ENCODE measurements around the gene DNPH1. TPM values are rescaled to one million over a fixed set of nuclear protein-coding genes. Genes with fewer than 3 reads are reported as not detected.

DNPH1 gene
- total RNA-seq, 2 experiments from 2014 or later: 39.6 to 42.5 TPM

- H3K27me3 Mint-ChIP-seq: peaks cover 3% of the 10 kb centered on the region
- H3K9me3 Mint-ChIP-seq: no peaks in the 10 kb centered on the region
- no peaks in the 10 kb centered on the region for H3K36me3 Mint-ChIP-seq (ENCODE audit: low read depth)
- ChIA-PET CTCF (interaction anchor here (0.6 to 1.2 kb wide), 2 partner anchors 244 to 248 kb away, joined by 3 to 4 read pairs; no protein-coding TSS in a partner anchor), POLR2A (no interaction called here)
- H3K27ac Mint-ChIP-seq: no peak overlapping the region
- DNase-seq: no peak
- peaks cover 9% of the 10 kb centered on the region for H3K4me1 Mint-ChIP-seq
- no peak overlapping the region for H3K4me3 Mint-ChIP-seq
Measured at GRCh38 chr6:43258807-43259686, 29.8 kb upstream of the DNPH1 start.

GRCh38 chr6:43258180-43258579 lies 28.9 kb upstream of the DNPH1 start:
- no peak for DNase-seq
- CTCF ChIA-PET: no interaction called here
- Mint-ChIP-seq H3K9me3 (no peaks in the 10 kb centered on the region), H3K27me3 (peaks cover under 1% of the 10 kb centered on the region), H3K36me3 (ENCODE audit: low read depth) (no peaks in the 10 kb centered on the region), H3K4me3 (no peak overlapping the region), H3K27ac (no peak overlapping the region), H3K4me1 (peaks cover 10% of the 10 kb centered on the region)
- POLR2A ChIA-PET: no interaction called here

DNA sequence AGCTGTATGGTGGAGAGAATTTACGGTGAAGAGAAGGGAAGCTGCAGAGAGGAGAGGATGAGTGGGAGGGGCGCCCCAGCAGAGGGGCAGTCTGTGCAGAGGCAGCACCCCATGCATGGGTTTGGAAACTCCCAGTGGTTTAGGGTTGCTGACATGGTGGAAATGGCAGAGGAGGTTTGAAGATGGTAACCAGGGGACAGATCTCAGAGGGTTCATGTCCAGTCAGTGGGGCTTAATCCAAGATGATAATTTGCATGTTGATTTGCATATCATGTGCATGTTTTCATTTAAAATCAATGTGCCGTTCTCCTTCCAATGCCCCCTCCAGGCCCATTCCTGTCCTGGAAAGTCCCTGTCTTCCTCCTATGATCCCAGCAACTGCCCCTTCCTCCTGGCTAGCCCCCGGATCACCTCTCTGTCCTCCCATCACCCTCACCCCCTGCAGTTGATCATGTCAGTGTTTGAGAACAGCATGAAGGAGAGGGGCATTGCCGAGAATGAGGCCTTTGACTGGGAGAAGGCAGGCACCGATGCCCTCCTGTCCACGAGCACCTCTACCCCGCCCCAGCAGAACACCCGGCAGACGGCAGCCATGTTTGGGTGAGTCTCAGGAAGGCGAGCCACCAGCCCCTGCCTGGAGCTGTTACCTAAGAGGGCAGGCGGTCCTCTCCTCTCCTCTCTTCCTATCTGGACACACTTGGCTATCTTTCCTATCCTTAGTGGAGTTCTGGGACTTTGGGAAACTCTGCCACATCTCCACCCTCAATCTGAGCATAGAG lies 28.3 kb upstream of the DNPH1 start:
- H3K4me3 Mint-ChIP-seq: no peak overlapping the region
- POLR2A ChIA-PET: no interaction called here
- no peaks in the 10 kb centered on the region for H3K36me3 Mint-ChIP-seq (ENCODE audit: low read depth)
- peaks cover 10% of the 10 kb centered on the region for H3K4me1 Mint-ChIP-seq
- H3K27me3 Mint-ChIP-seq: peaks cover 6% of the 10 kb centered on the region
- DNase-seq: no peak
- H3K27ac Mint-ChIP-seq: peak overlapping the region; percentile 26
- H3K9me3 Mint-ChIP-seq: no peaks in the 10 kb centered on the region
- CTCF ChIA-PET: no interaction called here

DNA sequence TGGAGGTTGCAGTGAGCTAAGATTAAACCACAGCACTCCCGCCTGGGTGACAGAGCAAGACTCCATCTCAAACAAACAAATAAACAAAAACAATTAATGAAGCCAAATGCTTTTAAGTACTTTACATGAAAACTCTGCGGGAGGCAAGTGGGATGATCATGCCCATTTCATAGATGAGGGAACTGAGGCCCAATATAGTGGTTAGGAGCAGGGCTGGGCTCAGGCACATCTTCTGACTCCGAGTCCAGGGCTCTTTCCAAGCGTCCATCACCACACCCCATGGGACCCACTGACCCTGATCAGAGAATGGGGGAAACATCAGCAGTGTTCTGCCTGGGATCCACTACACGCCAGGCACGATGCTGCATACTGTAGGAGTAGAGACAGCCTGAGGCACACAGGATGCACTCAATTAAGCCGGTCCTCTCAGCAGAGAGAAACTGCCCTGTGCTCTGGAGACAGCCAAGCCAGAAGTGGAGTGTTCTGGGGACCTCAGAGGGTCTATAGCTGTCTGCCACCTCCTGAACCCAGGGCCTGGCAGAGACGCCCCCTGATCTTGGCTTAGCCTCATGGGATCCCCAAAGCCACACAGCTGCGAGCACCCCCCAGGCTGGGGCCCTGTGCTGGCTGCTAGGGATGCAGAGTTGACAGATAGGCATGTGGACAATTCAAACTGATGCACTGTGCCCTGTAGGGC lies 27.5 kb upstream of the DNPH1 start:
- H3K4me1 Mint-ChIP-seq: peaks cover 11% of the 10 kb centered on the region
- no peak for DNase-seq
- no peak overlapping the region for H3K4me3 Mint-ChIP-seq
- ChIA-PET CTCF (no interaction called here), POLR2A (no interaction called here)
- H3K27ac Mint-ChIP-seq: no peak overlapping the region
- peaks cover 9% of the 10 kb centered on the region for H3K27me3 Mint-ChIP-seq
- no peaks in the 10 kb centered on the region for H3K9me3 Mint-ChIP-seq
- H3K36me3 Mint-ChIP-seq (ENCODE audit: low read depth): no peaks in the 10 kb centered on the region

GRCh38 chr6:43255408-43256054 lies 26.2 kb upstream of the DNPH1 start:
- Mint-ChIP-seq H3K27me3 (peaks cover 22% of the 10 kb centered on the region), H3K9me3 (no peaks in the 10 kb centered on the region), H3K4me3 (no peak overlapping the region), H3K27ac (no peak overlapping the region), H3K4me1 (peaks cover 23% of the 10 kb centered on the region), H3K36me3 (ENCODE audit: low read depth) (no peaks in the 10 kb centered on the region)
- no peak for DNase-seq
- CTCF ChIA-PET: interaction anchor here (0.6 kb wide), 2 partner anchors 63 to 290 kb away, joined by 3 read pairs; no protein-coding TSS in a partner anchor
- POLR2A ChIA-PET: no interaction called here

GRCh38 chr6:43254846-43255245 lies 25.6 kb upstream of the DNPH1 start:
- H3K27ac Mint-ChIP-seq: no peak overlapping the region
- no peaks in the 10 kb centered on the region for H3K36me3 Mint-ChIP-seq (ENCODE audit: low read depth)
- H3K4me3 Mint-ChIP-seq: no peak overlapping the region
- peaks cover 22% of the 10 kb centered on the region for H3K27me3 Mint-ChIP-seq
- H3K9me3 Mint-ChIP-seq: no peaks in the 10 kb centered on the region
- DNase-seq: no peak
- ChIA-PET POLR2A (no interaction called here), CTCF (no interaction called here)
- H3K4me1 Mint-ChIP-seq: peaks cover 23% of the 10 kb centered on the region

GRCh38 chr6:43254138-43254817 lies 25.0 kb upstream of the DNPH1 start:
- H3K36me3 Mint-ChIP-seq (ENCODE audit: low read depth): no peaks in the 10 kb centered on the region
- ChIA-PET CTCF (no interaction called here), POLR2A (no interaction called here)
- H3K27ac Mint-ChIP-seq: no peak overlapping the region
- no peak for DNase-seq
- H3K4me3 Mint-ChIP-seq: no peak overlapping the region
- no peaks in the 10 kb centered on the region for H3K9me3 Mint-ChIP-seq
- peaks cover 23% of the 10 kb centered on the region for H3K4me1 Mint-ChIP-seq
- peaks cover 22% of the 10 kb centered on the region for H3K27me3 Mint-ChIP-seq

- H3K27me3 Mint-ChIP-seq: peaks cover 22% of the 10 kb centered on the region
- no peaks in the 10 kb centered on the region for H3K9me3 Mint-ChIP-seq
- H3K4me1 Mint-ChIP-seq: peaks cover 23% of the 10 kb centered on the region
- ChIA-PET CTCF (no interaction called here), POLR2A (interaction anchor here (1.6 kb wide), 1 partner anchor 32 kb away, joined by 3 read pairs; no protein-coding TSS in a partner anchor)
- H3K36me3 Mint-ChIP-seq (ENCODE audit: low read depth): no peaks in the 10 kb centered on the region
- no peak for DNase-seq
- H3K4me3 Mint-ChIP-seq: no peak overlapping the region
- no peak overlapping the region for H3K27ac Mint-ChIP-seq
Measured at GRCh38 chr6:43253401-43253800, 24.1 kb upstream of the DNPH1 start.

DNA sequence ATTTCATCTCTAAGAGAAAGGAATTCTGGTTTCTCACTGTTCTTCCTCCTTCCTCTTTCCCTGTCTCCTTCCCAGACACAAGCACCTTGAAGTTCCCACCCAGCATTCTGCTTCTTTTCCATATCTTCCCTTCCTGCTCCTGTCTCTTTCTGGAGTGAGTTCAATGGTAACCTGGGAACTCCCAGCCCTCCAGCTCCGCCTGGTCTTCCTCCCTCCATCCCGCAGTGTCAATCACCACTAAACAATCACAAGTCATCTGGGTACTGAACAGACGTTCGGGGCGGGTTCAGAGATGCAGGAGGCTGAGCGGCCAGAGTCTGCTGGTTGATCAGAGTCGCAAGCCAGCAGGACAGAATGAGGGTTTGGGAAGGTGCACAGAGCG lies 21.7 kb upstream of the DNPH1 start:
- no peak overlapping the region for H3K4me3 Mint-ChIP-seq
- peaks cover 32% of the 10 kb centered on the region for H3K4me1 Mint-ChIP-seq
- no peak for DNase-seq
- H3K36me3 Mint-ChIP-seq (ENCODE audit: low read depth): no peaks in the 10 kb centered on the region
- no peaks in the 10 kb centered on the region for H3K9me3 Mint-ChIP-seq
- POLR2A ChIA-PET: interaction anchor here (0.8 kb wide), 1 partner anchor 13 kb away, joined by 4 read pairs; no protein-coding TSS in a partner anchor
- CTCF ChIA-PET: no interaction called here
- peaks cover 26% of the 10 kb centered on the region for H3K27me3 Mint-ChIP-seq
- no peak overlapping the region for H3K27ac Mint-ChIP-seq

GRCh38 chr6:43248791-43249190 lies 19.5 kb upstream of the DNPH1 start:
- Mint-ChIP-seq H3K27ac (no peak overlapping the region), H3K9me3 (no peaks in the 10 kb centered on the region), H3K36me3 (ENCODE audit: low read depth) (no peaks in the 10 kb centered on the region), H3K4me1 (peaks cover 29% of the 10 kb centered on the region), H3K4me3 (no peak overlapping the region), H3K27me3 (peaks cover 26% of the 10 kb centered on the region)
- DNase-seq: no peak
- POLR2A ChIA-PET: no interaction called here
- CTCF ChIA-PET: interaction anchor here (1.5 to 1.6 kb wide), 2 partner anchors 20 to 257 kb away, joined by 3 read pairs; partner anchors contain the start of gene DNPH1

DNA sequence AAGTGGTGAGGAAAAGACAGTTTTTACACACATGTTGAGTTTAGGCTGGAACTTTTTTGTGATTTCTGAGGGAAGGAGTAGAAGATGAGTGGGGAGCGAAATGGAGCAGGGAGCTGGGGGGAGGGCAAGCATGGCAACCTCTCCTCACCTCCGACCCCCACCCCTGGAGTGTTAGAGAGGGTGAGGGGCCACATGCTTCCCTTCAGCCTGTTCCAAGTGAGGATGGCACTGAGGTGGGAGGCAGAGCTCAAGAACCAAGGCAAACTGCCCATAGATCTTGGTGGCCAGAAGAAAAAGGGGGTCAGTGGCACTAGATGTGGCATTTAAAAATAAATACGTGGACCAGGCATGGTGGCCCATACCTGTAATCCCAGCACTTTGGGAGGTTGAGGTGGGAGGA lies 18.8 kb upstream of the DNPH1 start:
- peaks cover 25% of the 10 kb centered on the region for H3K27me3 Mint-ChIP-seq
- H3K36me3 Mint-ChIP-seq (ENCODE audit: low read depth): no peaks in the 10 kb centered on the region
- DNase-seq: no peak
- CTCF ChIA-PET: interaction anchor here (0.6 to 1.6 kb wide), 2 partner anchors 254 to 258 kb away, joined by 3 read pairs; no protein-coding TSS in a partner anchor
- H3K4me1 Mint-ChIP-seq: peaks cover 29% of the 10 kb centered on the region
- POLR2A ChIA-PET: interaction anchor here (1.6 kb wide), 1 partner anchor 180 kb away, joined by 6 read pairs; no protein-coding TSS in a partner anchor
- no peak overlapping the region for H3K27ac Mint-ChIP-seq
- peak overlapping the region; percentile 70 for H3K4me3 Mint-ChIP-seq
- no peaks in the 10 kb centered on the region for H3K9me3 Mint-ChIP-seq
